ENCODE results near the gene AVEN.

DNA sequence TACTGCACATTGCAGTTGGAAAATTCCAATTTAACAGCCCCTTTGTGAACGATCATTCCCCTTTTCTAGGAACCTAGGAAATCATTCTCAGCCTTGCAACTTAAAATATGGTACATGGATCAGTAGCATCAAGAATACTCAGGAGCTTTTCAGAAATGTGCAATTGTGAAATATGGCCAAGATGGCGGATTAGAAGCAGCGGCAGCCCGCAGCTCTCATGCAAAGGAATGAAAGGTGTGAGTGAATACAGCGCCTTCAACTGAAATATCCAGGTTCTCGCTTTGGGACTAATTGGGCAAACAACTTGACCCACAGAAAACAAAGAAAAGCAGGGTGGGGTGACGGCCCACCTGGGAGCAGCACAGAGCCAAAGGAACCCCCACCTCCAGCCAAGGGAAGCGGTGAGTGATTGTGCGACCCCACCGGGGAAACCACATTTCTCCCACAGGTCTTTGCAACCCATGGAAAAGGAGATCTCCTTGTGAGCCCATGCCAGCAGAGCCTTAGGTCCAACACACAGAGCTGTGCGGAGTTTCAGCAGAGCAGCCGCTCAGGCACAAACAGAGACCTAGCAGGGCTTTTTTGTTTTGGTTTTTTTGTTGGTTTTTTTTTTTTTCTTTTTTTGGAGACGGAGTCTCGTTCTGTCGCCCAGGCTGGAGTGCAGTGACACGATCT lies 7.6 kb upstream of the AVEN start:
- TF ChIP-seq, protein P1, sequence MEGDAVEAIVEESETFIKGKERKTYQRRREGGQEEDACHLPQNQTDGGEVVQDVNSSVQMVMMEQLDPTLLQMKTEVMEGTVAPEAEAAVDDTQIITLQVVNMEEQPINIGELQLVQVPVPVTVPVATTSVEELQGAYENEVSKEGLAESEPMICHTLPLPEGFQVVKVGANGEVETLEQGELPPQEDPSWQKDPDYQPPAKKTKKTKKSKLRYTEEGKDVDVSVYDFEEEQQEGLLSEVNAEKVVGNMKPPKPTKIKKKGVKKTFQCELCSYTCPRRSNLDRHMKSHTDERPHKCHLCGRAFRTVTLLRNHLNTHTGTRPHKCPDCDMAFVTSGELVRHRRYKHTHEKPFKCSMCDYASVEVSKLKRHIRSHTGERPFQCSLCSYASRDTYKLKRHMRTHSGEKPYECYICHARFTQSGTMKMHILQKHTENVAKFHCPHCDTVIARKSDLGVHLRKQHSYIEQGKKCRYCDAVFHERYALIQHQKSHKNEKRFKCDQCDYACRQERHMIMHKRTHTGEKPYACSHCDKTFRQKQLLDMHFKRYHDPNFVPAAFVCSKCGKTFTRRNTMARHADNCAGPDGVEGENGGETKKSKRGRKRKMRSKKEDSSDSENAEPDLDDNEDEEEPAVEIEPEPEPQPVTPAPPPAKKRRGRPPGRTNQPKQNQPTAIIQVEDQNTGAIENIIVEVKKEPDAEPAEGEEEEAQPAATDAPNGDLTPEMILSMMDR (conservative IDR thresholded peaks at IDR 0.05; ENCODE audit: low read length) = no peak
- TF ChIP-seq EZH2phosphoT487 (IDR thresholded peaks at IDR 0.05; ENCODE audit: borderline replicate concordance) = no peak
